Muscle layer of duodenum (tissue), 2 donors: ENCODE measurements around the gene RFPL3.
"Not testable (repeated sequence)": the region's sequence is repeated elsewhere in the genome, so short reads cannot be mapped to it uniquely, and the experiment has no call there.

Source experiments
- H3K27ac ChIP-seq: one replicate; pipeline ENCODE4 v1.7.0; 2013; ENCODE audit warnings: mild to moderate bottlenecking, low read length
- H3K27me3 ChIP-seq: one replicate; pipeline ENCODE4 v1.7.0; 2013; ENCODE audit warnings: low read depth, mild to moderate bottlenecking, control low read depth, low read length
- H3K36me3 ChIP-seq, 2 donors: one replicate each; pipeline ENCODE4 v1.7.0; 2013; ENCODE audit warnings: low read length in 2 of 2, control low read depth in 1 of 2, mild to moderate bottlenecking in 1 of 2; ENCODE audit not compliant: insufficient read depth in 2 of 2, control insufficient read depth in 1 of 2
- H3K4me1 ChIP-seq, 2 donors: one replicate each; pipeline ENCODE4 v1.7.0; 2013; ENCODE audit warnings: low read length in 2 of 2, mild to moderate bottlenecking in 2 of 2, control low read depth in 1 of 2, moderate library complexity in 1 of 2; ENCODE audit not compliant: insufficient read depth in 2 of 2, control insufficient read depth in 1 of 2
- H3K4me3 ChIP-seq, 2 donors: one replicate each; pipeline ENCODE4 v1.7.0; 2013; ENCODE audit warnings: low read length in 2 of 2, low read depth in 1 of 2, mild to moderate bottlenecking in 1 of 2
- H3K9me3 ChIP-seq, 2 donors: one replicate each; pipeline ENCODE4 v1.7.0; 2013; ENCODE audit warnings: low read length in 2 of 2, control low read depth in 1 of 2, mild to moderate bottlenecking in 1 of 2; ENCODE audit not compliant: control insufficient read depth in 1 of 2
- donor health status: healthy.

RFPL3 gene

DNA sequence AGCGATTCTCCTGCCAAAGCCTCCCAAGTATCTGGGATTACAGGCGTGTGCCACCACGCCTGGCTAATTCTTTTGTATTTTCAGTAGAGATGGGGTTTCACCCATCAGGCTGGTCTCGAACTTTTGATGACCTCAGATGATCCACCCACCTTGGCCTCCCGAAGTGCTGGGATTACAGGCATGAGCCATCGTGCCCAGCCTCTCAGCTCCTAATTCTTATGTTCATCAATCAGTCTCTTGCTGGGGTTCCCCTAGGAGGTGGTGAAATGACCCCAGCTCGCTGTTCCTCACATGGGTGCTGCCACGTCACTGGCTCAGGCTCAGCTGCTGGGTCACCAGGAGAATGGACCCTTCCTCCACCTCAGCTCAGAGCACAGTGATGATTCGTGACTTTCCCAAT, at the start of gene RFPL3:
Gene RFPL3 (plus strand): TSS at position 301 of the 400 bp plus-strand sequence. CDS start 205 bp downstream, outside the sequence.
- H3K36me3 ChIP-seq, H3K4me1 ChIP-seq, H3K27ac ChIP-seq, H3K9me3 ChIP-seq, H3K27me3 ChIP-seq, H3K4me3 ChIP-seq: not testable (repeated sequence)

DNA sequence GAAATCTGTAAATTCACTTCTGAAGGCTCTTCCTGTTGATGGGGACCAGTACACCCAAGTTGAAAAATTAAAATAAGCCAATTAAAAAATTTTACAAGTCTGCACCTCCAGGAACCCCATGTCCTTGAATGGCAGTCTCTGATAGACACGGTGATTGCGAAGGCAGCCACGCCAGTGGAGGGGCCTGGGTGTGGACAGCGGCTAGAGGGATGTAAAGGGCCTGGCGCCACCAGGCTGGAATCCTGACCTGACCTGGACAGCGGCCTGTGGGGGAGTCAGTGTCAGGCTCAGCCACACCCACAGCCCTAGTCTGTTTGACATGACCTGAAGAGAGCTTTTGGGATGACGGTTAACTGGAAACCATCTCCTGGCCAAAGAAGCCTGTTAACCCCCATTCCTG, 49.5 kb upstream of the RFPL3 start:
- Histone ChIP-seq H3K4me1 (no peaks in the 10 kb centered on the region), H3K4me3 (no peak overlapping the region), H3K27me3 (no peaks in the 10 kb centered on the region), H3K36me3 (no peaks in the 10 kb centered on the region), H3K27ac (no peak overlapping the region), H3K9me3 (no peaks in the 10 kb centered on the region)

DNA sequence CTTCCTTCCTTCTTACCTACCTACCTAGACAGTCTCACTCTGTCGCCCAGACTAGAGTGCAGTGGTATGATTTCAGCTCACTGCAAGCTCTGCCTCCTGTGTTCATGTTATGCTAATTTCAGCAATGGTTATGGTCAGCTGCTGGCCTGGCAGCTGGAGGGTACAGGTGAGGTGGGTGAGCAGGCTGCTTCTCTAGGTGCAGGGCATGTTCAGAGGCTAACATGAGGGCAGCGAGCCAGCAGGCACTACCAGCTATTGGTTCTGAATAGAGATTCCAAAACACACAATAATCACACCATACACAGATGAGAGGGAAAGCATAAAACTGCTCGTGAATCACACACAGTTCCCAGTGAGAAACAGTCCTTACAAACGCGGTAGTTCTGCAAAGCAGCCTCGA, 48.7 kb upstream of the RFPL3 start:
- Histone ChIP-seq H3K27ac (no peak overlapping the region), H3K4me1 (no peaks in the 10 kb centered on the region), H3K9me3 (no peaks in the 10 kb centered on the region), H3K27me3 (no peaks in the 10 kb centered on the region), H3K36me3 (no peaks in the 10 kb centered on the region), H3K4me3 (no peak overlapping the region)

DNA sequence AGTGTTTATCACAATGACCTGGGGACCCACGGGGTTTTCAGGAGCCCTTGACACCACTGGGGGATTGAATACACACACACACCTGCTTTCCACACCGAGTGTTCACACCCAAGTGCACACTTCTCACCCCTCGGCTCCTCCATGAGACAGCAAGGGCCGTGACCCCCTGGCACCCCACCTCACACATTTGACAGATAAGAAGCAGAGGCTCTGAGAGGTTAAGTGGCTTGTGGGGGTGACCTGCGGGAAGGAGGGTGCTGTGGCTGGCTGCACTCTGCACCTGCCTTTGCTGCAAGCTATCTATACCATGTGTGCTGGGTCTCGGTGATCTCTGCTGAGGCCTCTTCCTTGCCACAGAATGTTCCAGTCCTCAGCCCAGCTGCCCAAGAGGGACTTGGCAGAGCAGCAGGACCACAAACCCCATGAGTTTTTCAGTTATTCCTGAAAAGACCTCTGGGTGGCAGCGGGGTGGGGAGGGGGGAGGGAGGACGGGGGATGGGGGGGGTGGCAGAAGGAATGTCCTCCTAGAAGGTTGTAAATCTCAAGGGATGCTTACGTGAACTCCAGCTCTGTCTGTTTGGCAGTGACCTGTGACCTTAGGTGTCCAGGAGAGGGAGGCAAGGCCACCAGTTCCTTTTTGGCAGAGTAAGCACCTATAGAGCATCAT, 47.9 kb upstream of the RFPL3 start:
- Histone ChIP-seq H3K9me3 (no peaks in the 10 kb centered on the region), H3K27me3 (no peaks in the 10 kb centered on the region), H3K4me1 (no peaks in the 10 kb centered on the region), H3K36me3 (no peaks in the 10 kb centered on the region), H3K4me3 (no peak overlapping the region), H3K27ac (no peak overlapping the region)

DNA sequence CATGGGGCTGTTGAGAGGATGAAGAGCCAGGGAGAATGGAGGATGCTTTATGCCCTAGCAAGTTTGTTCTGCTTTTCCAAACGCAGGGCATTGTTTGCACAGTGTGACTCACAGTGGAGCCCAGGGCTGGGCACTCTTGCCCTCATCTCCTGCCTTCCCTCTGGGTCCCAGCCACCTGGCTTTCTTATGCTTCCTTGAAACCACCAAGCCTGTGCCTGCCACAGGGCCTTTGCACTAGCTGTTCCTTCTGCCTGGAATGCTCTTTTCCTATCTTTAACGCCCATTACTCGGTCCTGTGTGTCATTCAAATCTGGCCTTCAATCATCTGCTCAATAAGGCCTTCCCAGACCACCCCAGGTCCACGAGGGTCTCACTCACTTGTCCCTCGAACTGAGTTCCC, 46.9 kb upstream of the RFPL3 start:
- Histone ChIP-seq H3K4me3 (no peak overlapping the region), H3K27me3 (no peaks in the 10 kb centered on the region), H3K4me1 (no peaks in the 10 kb centered on the region), H3K36me3 (no peaks in the 10 kb centered on the region), H3K27ac (no peak overlapping the region), H3K9me3 (no peaks in the 10 kb centered on the region)

DNA sequence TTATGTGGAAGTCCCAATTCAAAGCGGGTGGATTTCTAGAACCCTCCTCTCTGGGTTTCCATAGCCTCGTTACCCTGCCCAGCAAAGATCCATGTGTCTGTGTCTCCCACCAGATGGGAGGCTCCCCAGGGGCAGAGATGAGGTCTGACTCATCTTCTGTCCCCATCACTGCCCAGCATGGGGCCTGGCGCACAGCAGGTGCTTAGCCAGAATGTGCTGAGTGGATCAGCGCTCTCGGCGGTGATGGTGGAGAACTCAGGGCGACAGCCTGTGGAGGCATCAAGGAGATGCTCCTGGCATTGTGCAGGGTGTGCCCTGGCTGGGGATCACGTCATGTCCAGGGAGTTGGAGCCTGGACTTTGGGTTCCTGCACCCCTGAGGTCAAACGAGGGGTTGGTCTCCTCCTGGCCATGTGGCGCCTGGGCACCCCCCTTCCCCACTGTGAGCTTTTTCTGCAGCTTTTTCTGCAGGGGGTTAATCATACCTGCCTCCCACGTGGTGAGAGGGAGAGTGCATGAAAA, 46.1 kb upstream of the RFPL3 start:
- H3K9me3 ChIP-seq, result no peaks in the 10 kb centered on the region
- no peaks in the 10 kb centered on the region for H3K36me3 ChIP-seq
- no peak overlapping the region for H3K4me3 ChIP-seq
- H3K27me3 ChIP-seq, result no peaks in the 10 kb centered on the region
- H3K4me1 ChIP-seq, result no peaks in the 10 kb centered on the region
- no peak overlapping the region for H3K27ac ChIP-seq

DNA sequence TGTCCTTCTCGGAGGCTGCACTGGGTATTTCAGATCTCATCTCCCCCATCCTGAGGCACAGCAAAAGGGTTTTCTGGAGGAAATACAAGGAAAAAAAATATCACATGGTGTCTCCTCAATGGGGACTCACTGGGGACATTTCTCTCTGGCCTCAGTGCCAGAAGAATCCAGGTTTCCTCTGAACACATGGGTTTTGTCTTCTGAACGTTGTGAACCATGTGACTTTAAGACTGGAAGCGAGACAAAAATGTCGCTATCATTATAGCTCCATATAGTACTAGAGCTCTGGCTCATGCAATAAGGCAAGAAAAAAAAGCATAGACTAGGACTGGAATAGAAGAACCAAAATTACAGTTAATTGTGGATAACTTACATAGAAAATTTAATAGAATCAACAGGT, 44.9 kb upstream of the RFPL3 start:
- Histone ChIP-seq H3K27me3 (no peaks in the 10 kb centered on the region), H3K9me3 (no peaks in the 10 kb centered on the region)

DNA sequence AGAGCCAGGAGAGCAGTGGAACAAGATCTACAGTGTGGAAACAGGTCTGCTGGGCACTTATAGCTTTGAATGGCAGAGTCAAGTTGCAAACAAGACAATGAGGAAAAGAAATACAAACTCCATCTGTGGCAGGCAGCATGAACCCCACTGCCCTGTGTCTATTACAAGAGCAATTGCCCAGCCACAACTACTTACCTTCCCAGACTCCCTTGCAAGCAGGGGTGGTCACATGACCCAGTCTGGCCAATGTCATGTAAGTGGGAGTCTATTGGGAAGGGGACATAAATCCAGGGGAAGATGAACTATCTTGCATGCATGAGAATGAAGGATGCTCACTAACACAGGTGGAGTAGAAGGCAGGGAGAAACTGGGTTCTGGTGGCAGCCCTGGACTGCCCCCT, 44.1 kb upstream of the RFPL3 start:
- no peaks in the 10 kb centered on the region for H3K36me3 ChIP-seq
- no peak overlapping the region for H3K4me3 ChIP-seq
- no peak overlapping the region for H3K27ac ChIP-seq
- H3K4me1 ChIP-seq, result no peaks in the 10 kb centered on the region
- H3K9me3 ChIP-seq, result no peaks in the 10 kb centered on the region
- H3K27me3 ChIP-seq, result no peaks in the 10 kb centered on the region

More for the DNA sequence above, 44.9 kb upstream of the RFPL3 start:
- Histone ChIP-seq H3K36me3 (no peaks in the 10 kb centered on the region), H3K27ac (no peak overlapping the region), H3K4me1 (no peaks in the 10 kb centered on the region), H3K4me3 (no peak overlapping the region)

DNA sequence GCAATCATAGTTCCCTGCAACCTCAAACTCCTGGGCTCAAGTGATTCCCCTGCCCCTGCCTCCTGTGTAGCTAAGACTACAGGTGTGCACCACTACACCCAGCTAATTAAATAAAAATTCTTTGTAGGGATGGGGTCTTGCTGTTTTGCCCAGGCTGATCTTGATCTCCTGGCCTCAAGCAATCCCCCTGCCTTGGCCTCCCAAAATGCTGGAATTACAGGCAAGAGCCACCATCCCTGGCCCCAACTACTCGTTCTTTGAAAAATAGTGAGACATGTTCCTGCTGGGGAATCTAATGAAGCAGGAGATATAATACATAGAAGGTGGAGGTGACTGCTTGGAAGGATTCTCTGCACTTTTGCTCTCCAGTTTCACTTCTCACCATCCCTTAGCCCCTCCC, 40.1 kb upstream of the RFPL3 start:
- Histone ChIP-seq H3K27ac (no peak overlapping the region), H3K4me1 (no peaks in the 10 kb centered on the region)

DNA sequence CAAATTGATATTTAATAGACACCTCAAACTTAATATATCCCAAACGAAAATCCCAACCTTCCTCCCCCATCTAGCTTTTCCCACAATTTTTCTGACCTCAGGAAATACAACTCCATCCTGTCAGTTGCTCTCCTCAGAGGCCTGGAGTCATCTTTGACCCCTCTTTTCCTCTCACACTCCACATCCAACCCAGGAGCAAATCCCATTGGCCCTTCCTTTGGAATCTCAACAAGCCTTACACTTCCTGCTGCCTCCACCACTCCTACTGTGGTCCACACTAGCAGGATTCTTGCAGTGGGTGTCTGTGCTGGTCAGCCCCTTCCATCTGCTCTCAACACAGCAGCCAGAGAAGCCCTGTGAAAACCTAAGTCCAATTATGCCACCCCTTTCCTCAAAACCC, 39.3 kb upstream of the RFPL3 start:
- no peak overlapping the region for H3K27ac ChIP-seq
- no peaks in the 10 kb centered on the region for H3K36me3 ChIP-seq
- H3K4me3 ChIP-seq, result no peak overlapping the region
- no peaks in the 10 kb centered on the region for H3K27me3 ChIP-seq
- no peaks in the 10 kb centered on the region for H3K4me1 ChIP-seq
- no peaks in the 10 kb centered on the region for H3K9me3 ChIP-seq

More for the DNA sequence above, 40.1 kb upstream of the RFPL3 start:
- Histone ChIP-seq H3K27me3 (no peaks in the 10 kb centered on the region), H3K4me3 (no peak overlapping the region), H3K36me3 (no peaks in the 10 kb centered on the region), H3K9me3 (no peaks in the 10 kb centered on the region)

DNA sequence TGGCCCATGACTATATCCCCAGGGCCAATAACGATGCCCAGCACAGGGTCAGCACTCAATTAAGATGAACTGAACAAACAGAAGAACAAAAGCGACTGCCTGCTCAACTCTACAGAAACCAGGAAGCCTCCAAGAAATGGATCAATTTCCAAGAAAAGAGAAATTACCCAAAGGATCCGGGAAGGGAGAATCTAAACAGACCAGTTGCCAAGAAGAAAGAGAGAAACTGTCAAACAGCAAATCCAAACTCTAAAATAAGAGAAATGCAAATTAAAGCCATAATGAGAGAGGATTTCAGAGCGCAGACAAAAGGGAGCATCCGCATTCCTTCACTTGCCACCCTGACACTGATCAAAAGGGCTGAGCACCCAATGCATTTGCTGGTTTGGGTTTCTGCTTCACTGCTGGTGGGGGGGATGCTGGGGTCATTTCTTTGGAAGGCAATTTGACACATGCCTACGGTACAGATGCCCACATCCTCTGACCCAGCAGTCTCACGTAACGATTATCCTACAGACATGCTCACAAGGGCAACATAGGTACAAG, 37.7 kb upstream of the RFPL3 start:
- Histone ChIP-seq H3K27me3 (no peaks in the 10 kb centered on the region), H3K4me1 (no peaks in the 10 kb centered on the region), H3K4me3 (no peak overlapping the region), H3K9me3 (no peaks in the 10 kb centered on the region), H3K27ac (no peak overlapping the region), H3K36me3 (no peaks in the 10 kb centered on the region)

DNA sequence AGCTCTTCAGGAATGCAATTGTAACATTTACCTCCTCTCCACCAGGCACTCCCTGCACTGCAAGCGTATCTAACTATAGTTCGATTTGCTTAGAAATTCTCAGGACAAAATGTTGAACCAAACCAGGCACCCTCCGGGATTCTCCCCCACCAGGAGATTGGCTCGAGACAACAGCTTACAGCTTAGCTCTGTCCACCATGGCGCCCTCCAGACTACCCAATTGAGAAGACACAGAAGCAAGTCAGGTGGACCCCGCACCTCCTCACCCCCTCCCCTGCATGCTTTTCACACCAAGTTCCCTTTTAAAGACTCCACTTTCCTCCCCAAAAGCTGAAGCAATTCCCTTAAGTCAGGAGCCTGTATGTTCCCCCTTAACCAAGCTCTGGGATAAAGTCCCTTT, 34.7 kb upstream of the RFPL3 start:
- H3K27ac ChIP-seq, result no peak overlapping the region
- H3K9me3 ChIP-seq, result peaks cover 0 to 3% of the 10 kb centered on the region in 2 donors
- H3K27me3 ChIP-seq, result no peaks in the 10 kb centered on the region
- H3K36me3 ChIP-seq, result no peaks in the 10 kb centered on the region
- no peak overlapping the region for H3K4me3 ChIP-seq
- H3K4me1 ChIP-seq, result no peaks in the 10 kb centered on the region
